GM23338 (cell line): ENCODE data around the gene HOXD9.
A peak's percentile ranks its signal among the peaks of the same experiment; 100 is the strongest.

Source experiments
- CREB1 ChIP-seq: fragments of 250-450 bp; sonication (Bioruptor Pico); IDR thresholded peaks from 2 replicates; pipeline ENCODE4 v1.5.0; 2020; ENCODE audit warnings: low read depth, mild to moderate bottlenecking, moderate library complexity
- EZH2 ChIP-seq: fragments of 200-600 bp; sonication (generic); IDR thresholded peaks from one replicate; pipeline ENCODE4 v1.8.0; 2017; ENCODE audit warnings: antibody characterized with exemption, mild to moderate bottlenecking, low read depth; ENCODE audit not compliant: unreplicated experiment
- EZH2phosphoT487 ChIP-seq: fragments of 200-600 bp; sonication (generic); IDR thresholded peaks from one replicate; pipeline ENCODE4 v1.8.1; 2018; ENCODE audit warnings: antibody characterized with exemption; ENCODE audit not compliant: unreplicated experiment
- POLR2AphosphoS5 ChIP-seq: IDR thresholded peaks from 2 replicates; pipeline ENCODE4 v1.6.1; 2016; ENCODE audit warnings: antibody characterized with exemption, low read depth
- ZNF331 ChIP-seq: fragments of 250-450 bp; sonication (Bioruptor Pico); IDR thresholded peaks from 2 replicates; pipeline ENCODE4 v1.5.0; 2020; ENCODE audit warnings: low read depth, mild to moderate bottlenecking, moderate library complexity
- TF ChIP-seq, protein P1 (sequence below), 2 experiments: fragments of 200-600 bp in 1 of 2; sonication (generic) in 1 of 2; conservative IDR thresholded peaks; 2 replicates each; pipeline versions ENCODE4 v1.5.1 to v1.6.1; 2016 to 2017; ENCODE audit warnings: antibody characterized with exemption in 2 of 2, low read depth in 2 of 2, mild to moderate bottlenecking in 2 of 2, moderate library complexity in 1 of 2
- TF ChIP-seq, protein P2 (sequence below): IDR thresholded peaks from one replicate; pipeline ENCODE4 v1.6.1; 2018; ENCODE audit warnings: antibody characterized with exemption; ENCODE audit not compliant: unreplicated experiment

- TF ChIP-seq, protein P1, sequence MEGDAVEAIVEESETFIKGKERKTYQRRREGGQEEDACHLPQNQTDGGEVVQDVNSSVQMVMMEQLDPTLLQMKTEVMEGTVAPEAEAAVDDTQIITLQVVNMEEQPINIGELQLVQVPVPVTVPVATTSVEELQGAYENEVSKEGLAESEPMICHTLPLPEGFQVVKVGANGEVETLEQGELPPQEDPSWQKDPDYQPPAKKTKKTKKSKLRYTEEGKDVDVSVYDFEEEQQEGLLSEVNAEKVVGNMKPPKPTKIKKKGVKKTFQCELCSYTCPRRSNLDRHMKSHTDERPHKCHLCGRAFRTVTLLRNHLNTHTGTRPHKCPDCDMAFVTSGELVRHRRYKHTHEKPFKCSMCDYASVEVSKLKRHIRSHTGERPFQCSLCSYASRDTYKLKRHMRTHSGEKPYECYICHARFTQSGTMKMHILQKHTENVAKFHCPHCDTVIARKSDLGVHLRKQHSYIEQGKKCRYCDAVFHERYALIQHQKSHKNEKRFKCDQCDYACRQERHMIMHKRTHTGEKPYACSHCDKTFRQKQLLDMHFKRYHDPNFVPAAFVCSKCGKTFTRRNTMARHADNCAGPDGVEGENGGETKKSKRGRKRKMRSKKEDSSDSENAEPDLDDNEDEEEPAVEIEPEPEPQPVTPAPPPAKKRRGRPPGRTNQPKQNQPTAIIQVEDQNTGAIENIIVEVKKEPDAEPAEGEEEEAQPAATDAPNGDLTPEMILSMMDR (conservative IDR thresholded peaks at IDR 0.05; ENCODE audit: low read depth in 2 of 2) = no peak
- TF ChIP-seq POLR2AphosphoS5 = no peak
- peak; percentile 27 for TF ChIP-seq EZH2phosphoT487
- TF ChIP-seq, protein P2, sequence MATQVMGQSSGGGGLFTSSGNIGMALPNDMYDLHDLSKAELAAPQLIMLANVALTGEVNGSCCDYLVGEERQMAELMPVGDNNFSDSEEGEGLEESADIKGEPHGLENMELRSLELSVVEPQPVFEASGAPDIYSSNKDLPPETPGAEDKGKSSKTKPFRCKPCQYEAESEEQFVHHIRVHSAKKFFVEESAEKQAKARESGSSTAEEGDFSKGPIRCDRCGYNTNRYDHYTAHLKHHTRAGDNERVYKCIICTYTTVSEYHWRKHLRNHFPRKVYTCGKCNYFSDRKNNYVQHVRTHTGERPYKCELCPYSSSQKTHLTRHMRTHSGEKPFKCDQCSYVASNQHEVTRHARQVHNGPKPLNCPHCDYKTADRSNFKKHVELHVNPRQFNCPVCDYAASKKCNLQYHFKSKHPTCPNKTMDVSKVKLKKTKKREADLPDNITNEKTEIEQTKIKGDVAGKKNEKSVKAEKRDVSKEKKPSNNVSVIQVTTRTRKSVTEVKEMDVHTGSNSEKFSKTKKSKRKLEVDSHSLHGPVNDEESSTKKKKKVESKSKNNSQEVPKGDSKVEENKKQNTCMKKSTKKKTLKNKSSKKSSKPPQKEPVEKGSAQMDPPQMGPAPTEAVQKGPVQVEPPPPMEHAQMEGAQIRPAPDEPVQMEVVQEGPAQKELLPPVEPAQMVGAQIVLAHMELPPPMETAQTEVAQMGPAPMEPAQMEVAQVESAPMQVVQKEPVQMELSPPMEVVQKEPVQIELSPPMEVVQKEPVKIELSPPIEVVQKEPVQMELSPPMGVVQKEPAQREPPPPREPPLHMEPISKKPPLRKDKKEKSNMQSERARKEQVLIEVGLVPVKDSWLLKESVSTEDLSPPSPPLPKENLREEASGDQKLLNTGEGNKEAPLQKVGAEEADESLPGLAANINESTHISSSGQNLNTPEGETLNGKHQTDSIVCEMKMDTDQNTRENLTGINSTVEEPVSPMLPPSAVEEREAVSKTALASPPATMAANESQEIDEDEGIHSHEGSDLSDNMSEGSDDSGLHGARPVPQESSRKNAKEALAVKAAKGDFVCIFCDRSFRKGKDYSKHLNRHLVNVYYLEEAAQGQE = no peak
- no peak for TF ChIP-seq CREB1 (CRISPR knock-in tag)
- TF ChIP-seq ZNF331 (CRISPR knock-in tag) = no peak
- TF ChIP-seq EZH2 = peak; percentile 49
Measured at GRCh38 chr2:176137906-176138305, 15.4 kb downstream of the HOXD9 start.
